ENCODE data around the gene MAGEB5. TPM values are rescaled to one million over a fixed set of nuclear protein-coding genes. Genes with fewer than 3 reads are reported as not detected.
"Not testable (repeated sequence)": the region's sequence is repeated elsewhere in the genome, so short reads cannot be mapped to it uniquely, and the experiment has no call there.

Gene MAGEB5, protein sequence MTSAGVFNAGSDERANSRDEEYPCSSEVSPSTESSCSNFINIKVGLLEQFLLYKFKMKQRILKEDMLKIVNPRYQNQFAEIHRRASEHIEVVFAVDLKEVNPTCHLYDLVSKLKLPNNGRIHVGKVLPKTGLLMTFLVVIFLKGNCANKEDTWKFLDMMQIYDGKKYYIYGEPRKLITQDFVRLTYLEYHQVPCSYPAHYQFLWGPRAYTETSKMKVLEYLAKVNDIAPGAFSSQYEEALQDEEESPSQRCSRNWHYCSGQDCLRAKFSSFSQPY
- total RNA-seq: not detected
- polyA plus RNA-seq (ENCODE audit: insufficient read depth, low read depth, low replicate concordance): not detected
- long read RNA-seq, donor 1: 0 reads
- long read RNA-seq, donor 2: 0 reads
- long read RNA-seq, donor 3: 0 reads
- long read RNA-seq, donor 4: 0 reads
- long read RNA-seq, donor 5: 0 reads
- long read RNA-seq, donor 6: 0 reads
- long read RNA-seq, donor 7: 0 reads
- long read RNA-seq, donor 8: 0 reads
- long read RNA-seq, donor 9: 0 reads
- long read RNA-seq, donor 10: 0 reads

DNA sequence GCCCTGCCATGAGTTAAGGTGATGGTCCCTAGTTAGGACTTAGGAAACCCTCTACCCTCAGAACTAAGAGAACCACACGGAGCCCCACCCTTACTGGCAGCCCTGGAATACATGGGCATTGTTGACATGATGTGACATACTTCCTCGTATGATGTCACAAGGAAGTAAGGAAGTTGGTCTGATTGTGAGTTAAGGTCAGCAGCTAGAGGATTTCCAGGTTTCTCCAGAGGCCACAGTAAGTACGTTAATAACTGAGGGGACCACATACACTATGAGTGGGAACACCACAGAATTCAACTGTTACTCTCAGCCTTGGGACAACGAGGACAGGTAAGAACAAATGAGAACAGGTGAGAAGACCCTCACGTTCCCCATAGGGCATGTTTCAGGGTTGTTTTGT lies at the start of gene MAGEB5:
Gene MAGEB5, plus strand, starts transcription at position 301 of the 400 bp plus-strand sequence. CDS start 1,133 bp downstream, outside the sequence.
- Histone ChIP-seq H3K4me3 (ENCODE audit: low read length in 3 of 3) (no peak within 1 kb of the TSS), H3K27ac (ENCODE audit: low read depth in 2 of 2, low read length in 2 of 2) (no peak within 1 kb of the TSS), H3K9me3 (ENCODE audit: control insufficient read depth in 2 of 3, insufficient read depth in 1 of 3, low read length in 3 of 3) (no peaks in the 10 kb centered on the region), H3K36me3 (ENCODE audit: control insufficient read depth in 2 of 3, insufficient read depth in 3 of 3, low read length in 3 of 3) (no peaks in the 10 kb centered on the region), H3K4me1 (ENCODE audit: control insufficient read depth in 2 of 3, insufficient read depth in 2 of 3, low read depth in 1 of 3, low read length in 3 of 3) (no peaks in the 10 kb centered on the region), H3K9ac (ENCODE audit: low read length in 3 of 3) (no peak within 1 kb of the TSS), H3K27me3 (ENCODE audit: control insufficient read depth, insufficient read depth, low read length) (no peaks in the 10 kb centered on the region)
- DNase-seq (no peak), FAIRE-seq (no peak)
- TF ChIP-seq, protein P1, sequence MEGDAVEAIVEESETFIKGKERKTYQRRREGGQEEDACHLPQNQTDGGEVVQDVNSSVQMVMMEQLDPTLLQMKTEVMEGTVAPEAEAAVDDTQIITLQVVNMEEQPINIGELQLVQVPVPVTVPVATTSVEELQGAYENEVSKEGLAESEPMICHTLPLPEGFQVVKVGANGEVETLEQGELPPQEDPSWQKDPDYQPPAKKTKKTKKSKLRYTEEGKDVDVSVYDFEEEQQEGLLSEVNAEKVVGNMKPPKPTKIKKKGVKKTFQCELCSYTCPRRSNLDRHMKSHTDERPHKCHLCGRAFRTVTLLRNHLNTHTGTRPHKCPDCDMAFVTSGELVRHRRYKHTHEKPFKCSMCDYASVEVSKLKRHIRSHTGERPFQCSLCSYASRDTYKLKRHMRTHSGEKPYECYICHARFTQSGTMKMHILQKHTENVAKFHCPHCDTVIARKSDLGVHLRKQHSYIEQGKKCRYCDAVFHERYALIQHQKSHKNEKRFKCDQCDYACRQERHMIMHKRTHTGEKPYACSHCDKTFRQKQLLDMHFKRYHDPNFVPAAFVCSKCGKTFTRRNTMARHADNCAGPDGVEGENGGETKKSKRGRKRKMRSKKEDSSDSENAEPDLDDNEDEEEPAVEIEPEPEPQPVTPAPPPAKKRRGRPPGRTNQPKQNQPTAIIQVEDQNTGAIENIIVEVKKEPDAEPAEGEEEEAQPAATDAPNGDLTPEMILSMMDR (IDR thresholded peaks at IDR 0.05; ENCODE audit: borderline replicate concordance, extremely low read depth, insufficient read depth): no peak
- intact Hi-C loops (cut with DNase I): no loop called here

DNA sequence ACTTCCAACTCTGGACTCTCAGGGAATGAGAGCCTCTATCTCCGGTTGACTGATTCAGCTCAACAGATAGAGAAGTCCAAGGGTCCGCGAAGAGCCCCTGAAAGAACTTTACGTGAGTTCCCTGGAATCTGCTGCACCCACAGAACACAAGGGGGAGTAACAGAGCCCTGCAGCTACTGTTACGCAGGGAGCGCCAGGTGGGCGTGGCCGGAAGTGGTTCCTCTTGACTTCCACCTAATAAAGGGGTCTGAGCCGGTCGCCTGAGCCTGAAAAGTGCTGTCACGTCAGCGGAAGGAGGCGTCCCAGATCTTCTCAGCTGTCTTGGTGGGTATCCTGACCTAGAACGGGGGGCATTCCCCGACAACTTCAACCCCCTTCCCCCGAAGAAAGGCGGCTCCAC lies 23.8 kb upstream of the MAGEB5 start, which contains the start of gene MAGEB6:
Gene MAGEB6, plus strand, starts transcription at position 237 of the 400 bp plus-strand sequence. CDS start 1,407 bp downstream, outside the sequence.
- intact Hi-C loops (cut with DNase I): no loop called here
- no peak for FAIRE-seq
- DNase-seq: no peak

DNA sequence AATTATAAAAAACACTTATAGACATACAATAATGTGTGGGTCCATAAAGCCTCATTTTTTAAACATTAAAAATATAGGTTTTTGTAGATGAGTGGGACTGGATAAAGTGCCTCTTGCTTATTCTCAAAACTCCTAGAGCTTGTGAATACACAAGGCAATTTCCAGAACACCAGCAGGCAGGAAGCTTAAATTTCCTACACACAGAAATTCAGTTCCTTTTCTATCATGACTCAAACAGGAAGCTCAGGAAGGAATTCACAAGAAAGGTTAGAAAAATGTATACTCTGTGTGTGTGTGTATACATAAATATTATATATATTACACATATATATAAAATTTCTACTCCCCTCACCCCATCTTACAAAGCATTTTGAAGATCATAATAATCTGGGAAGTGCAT lies 12.4 kb upstream of the MAGEB5 start:
- Histone ChIP-seq H3K27ac (ENCODE audit: low read depth in 2 of 2, low read length in 2 of 2) (no peak overlapping the region), H3K27me3 (ENCODE audit: control insufficient read depth, insufficient read depth, low read length) (no peaks in the 10 kb centered on the region), H3K9me3 (ENCODE audit: control insufficient read depth in 2 of 3, insufficient read depth in 1 of 3, low read length in 3 of 3) (no peaks in the 10 kb centered on the region), H3K36me3 (ENCODE audit: control insufficient read depth in 2 of 3, insufficient read depth in 3 of 3, low read length in 3 of 3) (no peaks in the 10 kb centered on the region), H3K9ac (ENCODE audit: low read length in 3 of 3) (no peak overlapping the region), H3K4me1 (ENCODE audit: control insufficient read depth in 2 of 3, insufficient read depth in 2 of 3, low read depth in 1 of 3, low read length in 3 of 3) (no peaks in the 10 kb centered on the region), H3K4me3 (ENCODE audit: low read length in 3 of 3) (no peak overlapping the region)
- no peak for FAIRE-seq
- intact Hi-C loops (cut with DNase I): no loop called here
- TF ChIP-seq, protein P1 (IDR thresholded peaks at IDR 0.05; ENCODE audit: borderline replicate concordance, extremely low read depth, insufficient read depth): no peak
- no peak for DNase-seq

More for the DNA sequence above, 23.8 kb upstream of the MAGEB5 start, which contains the start of gene MAGEB6:
- TF ChIP-seq, protein P1 (IDR thresholded peaks at IDR 0.05; ENCODE audit: borderline replicate concordance, extremely low read depth, insufficient read depth): no peak
- no peaks in the 10 kb centered on the region for H3K27me3 ChIP-seq (ENCODE audit: control insufficient read depth, insufficient read depth, low read length)
- no peaks in the 10 kb centered on the region for H3K9me3 ChIP-seq (ENCODE audit: control insufficient read depth in 2 of 3, insufficient read depth in 1 of 3, low read length in 3 of 3)
- no peak within 1 kb of the TSS for H3K27ac ChIP-seq (ENCODE audit: low read depth in 2 of 2, low read length in 2 of 2)
- H3K4me1 ChIP-seq (ENCODE audit: control insufficient read depth in 2 of 3, insufficient read depth in 2 of 3, low read depth in 1 of 3, low read length in 3 of 3): no peaks in the 10 kb centered on the region
- H3K4me3 ChIP-seq (ENCODE audit: low read length in 3 of 3): no peak within 1 kb of the TSS
- no peak within 1 kb of the TSS for H3K9ac ChIP-seq (ENCODE audit: low read length in 3 of 3)
- H3K36me3 ChIP-seq (ENCODE audit: control insufficient read depth in 2 of 3, insufficient read depth in 3 of 3, low read length in 3 of 3): no peaks in the 10 kb centered on the region

DNA sequence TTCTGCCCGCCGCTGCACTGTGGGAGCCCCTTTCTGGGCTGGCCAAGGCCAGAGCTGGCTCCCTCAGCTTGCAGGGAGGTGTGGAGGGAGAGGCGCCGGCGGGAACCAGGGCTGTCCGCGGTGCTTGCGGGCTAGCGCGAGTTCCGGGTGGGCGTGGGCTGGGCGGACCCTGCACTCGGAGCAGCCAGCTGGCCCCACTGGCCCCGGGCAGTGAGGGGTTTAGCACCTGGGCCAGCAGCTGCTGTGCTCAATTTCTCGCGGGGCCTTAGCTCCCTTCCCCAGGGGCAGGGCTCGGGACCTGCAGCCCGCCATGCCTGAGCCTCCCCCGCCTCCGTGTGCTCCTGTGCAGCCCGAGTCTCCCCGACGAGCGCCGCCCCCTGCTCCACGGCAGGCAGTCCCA lies 11.3 kb upstream of the MAGEB5 start:
- H3K36me3 ChIP-seq (ENCODE audit: control insufficient read depth in 2 of 3, insufficient read depth in 3 of 3, low read length in 3 of 3); DNase-seq; intact Hi-C loops (cut with DNase I); H3K9ac ChIP-seq (ENCODE audit: low read length in 3 of 3); H3K4me1 ChIP-seq (ENCODE audit: control insufficient read depth in 2 of 3, insufficient read depth in 2 of 3, low read depth in 1 of 3, low read length in 3 of 3); FAIRE-seq; H3K27ac ChIP-seq (ENCODE audit: low read depth in 2 of 2, low read length in 2 of 2); H3K27me3 ChIP-seq (ENCODE audit: control insufficient read depth, insufficient read depth, low read length); H3K4me3 ChIP-seq (ENCODE audit: low read length in 3 of 3); H3K9me3 ChIP-seq (ENCODE audit: control insufficient read depth in 2 of 3, insufficient read depth in 1 of 3, low read length in 3 of 3): not testable (repeated sequence)
